GM12874 (cell line): ENCODE data around the gene DPYSL4.

Experiments
- TF ChIP-seq, protein P1 (sequence below): IDR thresholded peaks from 2 replicates; pipeline ENCODE4 v1.5.1; 2011; ENCODE audit warnings: low read depth, mild to moderate bottlenecking, control low read depth, low read length, moderate library complexity; ENCODE audit not compliant: insufficient read depth

DPYSL4 gene

DNA sequence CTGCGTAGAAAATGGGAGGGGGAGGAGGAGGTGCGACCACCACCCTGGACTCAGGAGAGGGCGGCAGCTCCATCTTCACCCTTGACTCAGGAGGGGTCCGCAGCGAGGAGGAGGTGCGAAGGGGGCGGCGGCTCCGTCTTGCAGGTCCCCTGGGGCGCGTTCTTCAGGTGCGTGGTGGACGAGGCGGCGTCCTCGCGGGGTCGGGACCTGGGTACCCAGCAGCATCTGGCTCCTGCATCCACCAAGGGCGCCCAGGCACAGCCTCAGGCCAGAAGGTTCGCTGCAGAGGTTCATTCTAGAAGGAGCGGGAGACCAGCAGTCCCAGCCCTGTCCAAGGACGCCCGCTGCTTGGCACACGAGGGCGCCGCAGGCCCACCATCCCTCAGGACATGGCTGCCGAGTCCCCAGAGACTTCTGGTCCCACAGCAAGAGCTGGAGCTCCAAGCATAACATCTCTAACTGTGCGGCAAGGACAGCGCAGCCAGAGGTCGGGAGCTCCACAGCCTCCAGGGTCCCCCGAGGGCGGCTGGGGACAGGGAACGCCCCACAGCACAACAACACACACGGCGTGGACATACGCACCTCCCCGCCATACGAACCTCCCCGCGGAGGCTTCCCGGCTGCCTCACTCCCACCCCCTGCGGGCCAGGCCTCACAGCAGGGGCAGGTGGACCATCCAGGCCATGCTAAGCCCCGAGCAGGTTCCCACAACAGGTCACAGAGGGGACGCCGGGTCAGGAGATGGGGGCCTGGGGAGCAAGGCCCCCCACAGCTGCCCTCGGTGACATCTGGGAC, 16.8 kb upstream of the DPYSL4 start:
- TF ChIP-seq, protein P1, sequence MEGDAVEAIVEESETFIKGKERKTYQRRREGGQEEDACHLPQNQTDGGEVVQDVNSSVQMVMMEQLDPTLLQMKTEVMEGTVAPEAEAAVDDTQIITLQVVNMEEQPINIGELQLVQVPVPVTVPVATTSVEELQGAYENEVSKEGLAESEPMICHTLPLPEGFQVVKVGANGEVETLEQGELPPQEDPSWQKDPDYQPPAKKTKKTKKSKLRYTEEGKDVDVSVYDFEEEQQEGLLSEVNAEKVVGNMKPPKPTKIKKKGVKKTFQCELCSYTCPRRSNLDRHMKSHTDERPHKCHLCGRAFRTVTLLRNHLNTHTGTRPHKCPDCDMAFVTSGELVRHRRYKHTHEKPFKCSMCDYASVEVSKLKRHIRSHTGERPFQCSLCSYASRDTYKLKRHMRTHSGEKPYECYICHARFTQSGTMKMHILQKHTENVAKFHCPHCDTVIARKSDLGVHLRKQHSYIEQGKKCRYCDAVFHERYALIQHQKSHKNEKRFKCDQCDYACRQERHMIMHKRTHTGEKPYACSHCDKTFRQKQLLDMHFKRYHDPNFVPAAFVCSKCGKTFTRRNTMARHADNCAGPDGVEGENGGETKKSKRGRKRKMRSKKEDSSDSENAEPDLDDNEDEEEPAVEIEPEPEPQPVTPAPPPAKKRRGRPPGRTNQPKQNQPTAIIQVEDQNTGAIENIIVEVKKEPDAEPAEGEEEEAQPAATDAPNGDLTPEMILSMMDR, result no peak

DNA sequence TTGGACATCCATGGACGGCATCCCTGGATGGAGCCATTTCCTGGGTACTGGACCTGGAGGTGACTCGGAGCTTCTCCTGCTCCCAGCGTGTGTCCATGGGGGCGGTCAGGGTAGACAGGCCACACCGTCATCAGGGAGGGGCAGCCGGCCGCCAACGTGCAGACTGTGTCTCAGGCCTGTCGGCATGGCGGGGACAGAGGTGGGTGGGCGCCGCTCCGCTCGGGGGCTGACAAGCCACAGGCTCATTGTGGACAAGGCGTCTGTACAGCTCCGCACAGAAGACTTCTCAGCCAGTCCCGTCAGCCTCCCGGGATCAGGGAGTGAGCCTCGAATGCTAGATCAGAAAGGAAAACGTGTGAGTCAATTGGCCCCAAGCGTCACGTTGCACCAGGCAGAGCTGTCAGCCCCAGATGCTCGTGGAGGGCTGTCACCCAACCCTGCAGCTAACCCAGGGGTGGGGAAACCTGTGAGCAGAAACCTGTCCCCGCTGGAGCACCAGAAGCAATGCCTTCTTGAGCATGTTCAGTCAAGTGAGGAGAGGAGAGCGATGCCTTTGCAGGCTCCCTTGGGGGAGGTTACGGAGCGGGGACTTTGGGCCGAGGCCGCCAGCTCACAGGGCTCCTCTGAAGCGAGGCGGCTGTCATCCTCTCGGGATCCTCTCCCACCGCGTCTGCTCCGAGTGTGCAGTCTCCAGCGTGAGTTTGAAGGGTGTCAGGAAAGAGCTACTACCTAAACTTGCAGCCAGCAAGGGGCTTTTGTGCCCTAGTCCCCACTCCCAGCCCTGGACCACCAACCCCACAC, 16.0 kb upstream of the DPYSL4 start:
- TF ChIP-seq, protein P1, result no peak

DNA sequence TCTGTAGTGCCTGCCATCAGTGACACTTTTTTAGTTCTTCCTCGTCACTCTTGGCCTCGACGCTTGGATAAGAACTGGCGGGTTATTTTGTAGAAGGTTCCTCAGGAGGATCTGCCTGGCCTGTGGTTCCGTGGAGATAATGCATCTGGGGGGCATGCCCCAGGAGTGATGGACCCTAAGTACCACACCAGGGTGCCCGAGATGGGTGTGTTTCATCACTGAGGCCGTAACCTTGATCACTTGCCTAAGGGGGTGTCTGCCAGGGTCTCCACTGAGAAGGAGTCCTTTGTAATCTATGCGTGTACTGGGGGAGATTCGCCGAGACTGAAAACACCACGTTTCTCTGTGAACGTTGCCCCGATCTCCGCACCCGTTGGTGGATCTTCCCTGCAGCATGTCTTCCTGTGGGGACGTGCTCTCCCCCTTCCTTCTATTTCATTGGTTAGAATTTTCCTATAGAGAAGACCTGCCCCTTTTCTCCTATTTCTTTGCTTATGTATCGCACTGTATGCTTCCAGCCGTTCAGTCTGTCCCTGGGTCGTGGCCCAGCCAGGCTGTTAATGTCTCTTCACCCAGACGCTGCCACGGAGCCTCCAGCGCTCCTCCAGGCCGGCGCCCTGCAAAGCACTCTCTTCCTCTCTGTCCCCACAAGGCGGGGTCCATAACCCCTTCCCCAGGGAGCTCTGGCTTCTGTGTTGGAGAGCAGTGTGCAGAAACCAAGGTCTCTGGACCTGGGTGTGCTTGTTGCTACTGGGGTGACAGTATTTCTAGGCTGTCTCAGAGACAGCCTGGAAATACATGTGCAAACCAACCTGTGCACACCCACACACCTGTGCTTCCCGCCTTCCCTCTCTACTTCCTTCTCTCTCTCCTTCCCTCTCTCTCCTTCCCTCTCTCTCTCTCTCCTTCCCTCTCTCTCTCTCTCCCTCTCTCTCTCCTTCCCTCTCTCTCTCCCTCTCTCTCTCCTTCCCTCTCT, 14.4 kb upstream of the DPYSL4 start:
- TF ChIP-seq, protein P1, result no peak

DNA sequence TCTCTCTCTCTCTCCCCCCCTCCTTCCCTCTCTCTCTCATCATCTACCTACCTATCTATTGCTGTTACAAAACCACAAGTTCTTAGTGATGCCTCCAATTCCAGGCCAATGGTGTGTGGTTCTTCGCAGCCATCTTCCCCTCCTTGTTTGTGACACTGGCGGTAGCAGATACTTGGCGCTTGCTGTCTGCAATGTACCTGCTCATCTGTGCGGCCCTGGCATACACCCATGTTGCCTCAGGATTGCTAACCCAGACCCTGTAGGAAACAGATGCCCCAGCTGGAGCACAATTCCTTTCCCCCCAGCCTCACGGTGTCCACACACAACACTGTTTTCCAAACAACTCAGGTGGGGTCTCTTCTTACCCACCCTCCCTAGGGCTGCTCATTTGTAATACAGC, 13.6 kb upstream of the DPYSL4 start:
- TF ChIP-seq, protein P1, result no peak

DNA sequence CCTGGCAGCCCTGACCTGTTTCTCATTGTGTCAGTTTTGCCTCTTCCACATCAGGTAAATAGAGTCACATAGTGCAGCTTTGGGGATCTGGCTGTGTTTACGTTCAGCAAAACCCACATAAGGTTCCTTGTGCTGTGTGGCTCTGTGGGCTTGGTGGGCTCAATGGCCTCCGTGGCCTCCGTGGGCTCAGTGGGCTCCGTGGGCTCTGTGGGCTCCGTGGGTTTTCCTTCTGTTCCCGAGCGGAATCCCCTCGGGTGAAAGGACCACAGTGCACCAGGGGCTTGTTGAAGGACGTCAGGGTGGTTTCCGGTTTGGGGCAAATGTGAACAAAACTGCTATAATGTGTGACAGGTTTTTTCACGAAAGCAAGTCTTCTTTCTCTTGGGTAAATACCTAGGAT, 12.5 kb upstream of the DPYSL4 start:
- TF ChIP-seq, protein P1, result no peak

DNA sequence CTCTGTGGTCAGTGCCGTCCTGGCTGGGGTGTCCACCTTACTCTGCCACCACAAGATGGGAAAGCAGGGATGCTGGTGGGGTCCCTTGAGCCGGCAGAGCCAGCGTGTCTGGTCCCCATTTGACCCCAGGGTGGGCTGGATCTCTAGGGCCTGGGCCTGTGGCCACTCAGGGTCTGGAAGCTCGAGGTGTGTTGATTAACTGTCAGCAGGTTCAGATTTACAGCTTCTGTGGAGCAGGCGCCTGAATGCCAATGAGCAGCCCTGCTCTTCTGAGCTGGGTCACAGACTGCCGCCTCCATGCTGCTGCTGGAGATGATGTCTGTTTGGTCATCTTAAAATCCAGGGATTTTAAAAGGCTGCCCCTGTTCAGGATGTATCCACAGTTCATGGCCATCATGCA, 11.3 kb upstream of the DPYSL4 start:
- TF ChIP-seq, protein P1, result no peak
